ENCODE data around the gene STAT5B.
"Not testable (repeated sequence)": the region's sequence is repeated elsewhere in the genome, so short reads cannot be mapped to it uniquely, and the experiment has no call there.

Gene STAT5B

GRCh38 chr17:42240201-42240600 lies 36.0 kb downstream of the STAT5B start:
- no peak for TF ChIP-seq CTCF (IDR thresholded peaks at IDR 0.05; ENCODE audit: extremely low read depth, insufficient read depth, missing control alignments)
- DNase-seq (ENCODE audit: low spot score) = no peak
- in situ Hi-C loops (cut with MboI; ENCODE audit: low pct_unique_long_range_greater_than_20kb, low sequenced_read_pairs, unreplicated experiment) = no loop called here

GRCh38 chr17:42239576-42239975 lies 36.6 kb downstream of the STAT5B start:
- DNase-seq (ENCODE audit: low spot score); in situ Hi-C loops (cut with MboI; ENCODE audit: low pct_unique_long_range_greater_than_20kb, low sequenced_read_pairs, unreplicated experiment): not testable (repeated sequence)

GRCh38 chr17:42236760-42237159 lies 39.4 kb downstream of the STAT5B start:
- no peak for DNase-seq (ENCODE audit: low spot score)
- TF ChIP-seq CTCF (IDR thresholded peaks at IDR 0.05; ENCODE audit: extremely low read depth, insufficient read depth, missing control alignments) = no peak
- in situ Hi-C loops (cut with MboI; ENCODE audit: low pct_unique_long_range_greater_than_20kb, low sequenced_read_pairs, unreplicated experiment) = no loop called here

- TF ChIP-seq CTCF (IDR thresholded peaks at IDR 0.05; ENCODE audit: extremely low read depth, insufficient read depth, missing control alignments) = no peak
- no peak for DNase-seq (ENCODE audit: low spot score)
- in situ Hi-C loops (cut with MboI; ENCODE audit: low pct_unique_long_range_greater_than_20kb, low sequenced_read_pairs, unreplicated experiment) = no loop called here
These were observed 42.2 kb downstream of the STAT5B start for GRCh38 chr17:42233994-42234393.

- no peak for TF ChIP-seq CTCF (IDR thresholded peaks at IDR 0.05; ENCODE audit: extremely low read depth, insufficient read depth, missing control alignments)
- in situ Hi-C loops (cut with MboI; ENCODE audit: low pct_unique_long_range_greater_than_20kb, low sequenced_read_pairs, unreplicated experiment) = no loop called here
- no peak for DNase-seq (ENCODE audit: low spot score)
These were observed 43.0 kb downstream of the STAT5B start for GRCh38 chr17:42233156-42233555.

- DNase-seq (ENCODE audit: low spot score) = no peak
- no peak for TF ChIP-seq CTCF (IDR thresholded peaks at IDR 0.05; ENCODE audit: extremely low read depth, insufficient read depth, missing control alignments)
- in situ Hi-C loops (cut with MboI; ENCODE audit: low pct_unique_long_range_greater_than_20kb, low sequenced_read_pairs, unreplicated experiment) = no loop called here
These were observed 46.0 kb downstream of the STAT5B start for GRCh38 chr17:42230225-42230624.

GRCh38 chr17:42227849-42228700 lies 48.1 kb downstream of the STAT5B start:
- no peak for DNase-seq (ENCODE audit: low spot score)
- no peak for TF ChIP-seq CTCF (IDR thresholded peaks at IDR 0.05; ENCODE audit: extremely low read depth, insufficient read depth, missing control alignments)
- in situ Hi-C loops (cut with MboI; ENCODE audit: low pct_unique_long_range_greater_than_20kb, low sequenced_read_pairs, unreplicated experiment) = loop anchor here (10.0 kb wide), 1 partner anchor 277 kb away; no protein-coding TSS in a partner anchor
